HG02943 (cell line): ENCODE data around the gene SEMA3F.

ENCODE experiments used
- ATAC-seq: cut with Tn5 transposase; IDR thresholded peaks from one replicate; pipeline ENCODE4 v1.9.1; 2021; ENCODE audit warnings: mild to moderate bottlenecking, low read depth, moderate library complexity; ENCODE audit not compliant: unreplicated experiment

The SEMA3F gene

DNA sequence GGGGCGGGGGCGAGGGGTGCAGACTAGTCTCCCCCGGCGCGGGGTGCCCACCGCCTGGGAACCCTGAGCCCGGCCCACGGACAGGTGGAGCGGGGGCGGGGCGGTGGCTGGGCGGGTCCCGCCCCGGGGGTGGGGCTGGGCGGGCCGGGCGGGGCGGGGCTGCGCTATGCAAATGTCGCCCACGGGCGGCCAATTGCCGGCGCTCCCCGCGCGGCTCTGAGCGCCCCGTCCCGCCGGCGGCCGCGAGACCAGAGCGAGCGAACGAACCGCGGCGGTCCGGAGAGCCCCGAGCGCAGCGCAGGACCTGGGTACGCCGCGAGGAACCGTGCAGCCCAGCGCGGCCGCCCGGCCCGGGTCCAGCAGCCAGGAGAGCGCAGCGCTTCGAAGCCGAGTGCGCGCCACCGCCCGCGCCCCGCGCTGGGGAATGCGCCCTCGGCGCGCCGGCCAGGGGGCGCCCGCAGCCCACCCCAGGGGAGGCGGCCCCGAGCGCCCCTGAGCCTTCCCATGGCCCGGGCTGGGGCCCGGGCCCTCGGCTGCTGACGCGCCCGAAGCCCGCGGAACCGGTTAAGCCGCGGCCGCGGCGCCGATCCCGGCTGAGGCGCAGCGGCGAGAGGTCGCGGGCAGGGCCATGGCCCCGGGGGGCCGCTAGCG, at the start of gene SEMA3F:
TSS of gene SEMA3F (plus strand) at position 485 of the 651 bp plus-strand sequence. CDS start 4,299 bp downstream, outside the sequence.
- no peak for ATAC-seq

DNA sequence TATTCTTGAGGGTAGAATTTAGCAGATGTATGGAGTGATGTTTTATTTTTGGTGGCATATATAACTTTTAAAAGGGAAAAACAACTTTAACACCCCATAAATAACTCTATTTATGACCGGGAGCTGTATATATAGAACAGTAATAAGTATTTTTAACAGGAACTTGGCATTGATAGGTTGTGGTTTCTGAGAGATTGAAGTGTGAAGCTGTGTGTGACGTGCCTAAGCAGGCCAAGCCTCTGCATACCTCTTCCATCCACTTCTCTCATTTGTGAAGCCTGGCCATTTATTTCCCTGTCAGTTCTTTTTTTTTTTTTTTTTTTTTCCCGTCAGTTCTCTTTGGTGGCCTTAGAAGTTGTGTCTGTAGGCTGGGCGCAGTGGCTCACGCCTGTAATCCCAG, 43.4 kb upstream of the SEMA3F start:
- ATAC-seq, result no peak

DNA sequence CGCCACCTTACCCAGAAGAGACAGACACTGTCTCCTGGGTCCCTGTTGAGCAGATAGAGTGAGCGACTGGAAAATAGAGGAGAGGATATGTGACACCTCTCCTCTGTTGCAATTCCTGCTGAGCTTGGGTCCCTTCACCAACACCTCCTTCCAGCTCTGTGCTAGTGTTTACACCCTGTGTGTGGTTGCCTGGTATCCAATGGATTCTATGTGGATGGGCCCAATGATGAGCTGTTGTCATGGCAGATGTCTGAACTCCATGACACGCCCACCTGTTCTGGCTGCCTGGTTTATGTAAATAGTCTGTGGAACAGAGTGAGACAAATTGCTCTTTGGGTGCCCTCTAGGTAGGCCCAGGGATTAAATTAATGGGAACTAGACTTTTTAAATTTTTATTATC, 42.7 kb upstream of the SEMA3F start:
- no peak for ATAC-seq

GRCh38 chr3:50117120-50117519, 38.0 kb upstream of the SEMA3F start:
- no peak for ATAC-seq

DNA sequence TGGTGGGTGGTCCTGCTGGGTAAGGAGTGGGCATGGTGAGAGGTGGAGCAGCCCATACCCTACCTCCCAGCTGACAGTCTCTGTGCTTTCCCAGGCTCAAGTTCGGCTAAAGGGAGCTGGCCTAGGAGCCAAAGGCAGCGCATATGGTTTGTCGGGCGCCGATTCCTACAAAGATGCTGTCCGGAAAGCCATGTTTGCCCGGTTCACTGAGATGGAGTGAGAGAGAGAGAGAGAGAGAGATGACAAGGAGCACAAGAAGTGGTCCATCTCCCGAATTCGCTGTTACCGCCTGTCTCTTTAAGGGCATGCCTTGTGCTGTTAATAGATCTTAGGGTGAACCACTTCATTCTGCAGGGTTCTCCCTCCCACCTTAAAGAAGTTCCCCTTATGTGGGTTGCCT, 36.9 kb upstream of the SEMA3F start:
- no peak for ATAC-seq

DNA sequence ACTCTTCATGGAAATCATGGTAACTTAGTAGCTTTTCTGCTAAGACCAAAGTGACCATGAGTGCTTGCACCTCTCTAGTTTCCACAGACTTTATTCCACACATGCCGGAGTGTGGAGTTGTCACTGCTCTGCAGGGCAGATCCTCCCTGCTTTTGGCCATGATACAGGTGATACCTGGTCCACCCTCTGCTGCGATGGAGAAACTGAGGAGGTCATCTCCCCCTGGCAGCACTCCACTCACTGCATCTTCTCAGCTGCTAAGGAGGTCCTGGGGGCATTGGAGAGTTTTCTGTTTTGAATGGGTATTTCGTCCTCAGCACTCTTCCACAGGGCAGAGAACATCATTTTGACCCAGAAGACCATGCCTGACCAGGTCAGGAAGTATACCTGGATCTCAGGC, 35.3 kb upstream of the SEMA3F start:
- ATAC-seq, result no peak

- ATAC-seq, result no peak
Observed at GRCh38 chr3:50120364-50121071, 34.6 kb upstream of the SEMA3F start.

DNA sequence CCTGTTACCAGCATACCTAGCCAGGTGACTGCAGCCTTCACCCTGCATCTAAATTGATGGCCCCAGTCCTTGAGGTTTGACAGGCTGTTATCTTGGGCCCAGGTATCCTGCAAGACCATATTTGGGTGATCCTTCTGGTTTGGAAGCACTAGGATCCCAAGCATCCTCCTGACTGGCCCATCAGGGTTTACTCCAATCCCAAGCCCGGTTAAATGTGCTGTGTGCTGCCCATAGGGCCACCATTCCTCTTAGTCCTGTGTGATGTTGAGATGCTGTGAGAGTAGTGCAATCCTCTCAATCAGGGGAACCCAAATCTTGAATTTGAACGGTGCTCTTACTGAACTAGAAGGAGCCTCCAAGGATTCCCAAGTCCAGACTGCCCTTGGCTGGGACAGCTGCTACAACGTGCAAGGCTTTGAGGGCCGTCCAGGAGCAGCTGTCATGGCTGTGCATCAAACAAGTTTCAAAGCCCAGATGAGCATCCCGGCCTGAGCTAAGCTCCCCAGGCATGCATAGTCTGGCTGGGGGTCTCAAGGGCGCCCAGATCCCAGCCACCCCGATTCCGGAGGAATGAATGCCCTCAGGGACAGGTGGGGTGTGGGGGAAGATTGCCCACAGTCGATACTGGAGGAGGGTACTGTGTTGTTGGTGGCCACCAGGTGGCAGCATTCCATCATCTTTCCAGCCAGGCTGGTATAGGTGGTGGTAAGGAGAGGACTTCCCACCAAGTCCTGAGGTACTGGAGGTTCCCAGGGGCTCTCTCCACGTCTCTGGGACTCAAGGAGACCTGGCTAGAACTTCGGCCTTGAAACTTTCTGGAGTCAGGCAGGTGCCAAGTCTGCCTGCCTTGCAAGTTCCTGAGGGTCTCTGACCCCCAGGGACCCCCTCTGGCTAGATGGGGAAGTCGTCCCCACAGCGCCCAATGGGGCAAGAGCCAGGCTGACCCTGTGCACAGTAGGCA, 33.8 kb upstream of the SEMA3F start:
- ATAC-seq, result peak; percentile 59

- no peak for ATAC-seq
Observed at GRCh38 chr3:50122071-50122470, 33.1 kb upstream of the SEMA3F start.

DNA sequence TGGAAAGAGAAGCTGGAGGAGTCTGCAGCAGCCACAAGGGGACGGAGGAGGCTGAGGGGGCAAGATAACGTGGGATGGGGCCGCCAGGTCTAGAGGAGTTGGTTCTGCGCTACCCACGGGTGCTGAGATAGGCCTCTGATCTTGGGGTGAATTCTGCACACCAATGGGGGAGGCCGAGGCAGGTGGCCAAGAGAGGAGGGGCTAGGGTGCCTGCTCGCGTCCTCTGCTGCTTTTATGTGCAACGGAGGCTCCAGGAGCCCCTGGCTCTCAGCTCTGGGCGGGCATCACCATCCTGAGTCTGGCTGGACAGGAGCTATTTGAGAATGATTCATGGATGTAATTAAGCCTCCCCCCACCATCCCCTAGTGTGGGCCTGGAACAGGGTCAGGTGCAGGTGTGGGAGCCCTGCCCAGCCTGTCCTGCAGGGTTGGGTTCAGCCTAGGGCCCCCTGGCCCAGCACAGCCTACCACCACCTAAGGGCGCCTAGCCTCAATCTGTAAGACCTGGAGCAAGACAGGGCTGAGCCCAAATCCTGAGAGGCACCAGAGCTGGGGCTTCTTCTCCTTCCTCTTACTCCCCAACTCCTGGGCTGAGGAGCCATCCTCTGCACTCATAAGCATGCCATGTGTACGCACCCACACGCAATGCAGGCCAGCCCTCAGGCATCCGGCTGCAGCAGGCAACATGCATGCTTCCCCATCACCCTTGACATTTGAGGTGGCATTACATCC, 32.3 kb upstream of the SEMA3F start:
- ATAC-seq, result no peak

DNA sequence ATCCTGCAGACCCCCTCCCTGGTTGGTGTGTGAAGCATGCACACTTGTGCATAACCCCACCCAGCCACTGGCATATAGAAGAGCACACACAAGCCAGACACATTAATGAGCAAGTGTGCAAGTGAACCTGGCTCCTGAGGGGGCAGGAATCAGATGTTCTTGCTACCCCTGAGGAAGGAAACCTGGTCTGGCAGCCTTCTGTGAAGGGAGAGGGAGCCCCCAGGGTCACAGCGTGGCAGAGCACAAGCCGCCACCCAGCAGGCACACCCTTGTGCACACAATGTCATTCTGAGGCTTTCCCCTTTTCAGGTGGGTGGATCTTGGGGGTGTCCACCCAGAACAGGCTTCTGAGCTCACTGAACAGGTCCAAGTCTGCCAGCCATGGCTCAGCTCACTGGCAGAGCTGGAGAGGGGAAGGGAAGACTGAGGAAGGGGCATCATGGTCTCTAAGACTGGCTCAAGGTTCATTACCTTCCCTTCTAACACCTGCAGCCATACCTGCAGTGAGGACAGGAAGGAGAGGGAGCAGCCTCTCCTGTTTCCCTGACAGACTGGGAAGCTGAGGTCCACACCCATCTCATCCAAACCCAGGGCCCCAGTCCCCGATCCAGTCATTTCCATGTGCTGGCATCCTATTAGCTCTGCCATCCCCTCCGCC, 31.6 kb upstream of the SEMA3F start:
- ATAC-seq, result no peak

GRCh38 chr3:50124052-50124799, 30.9 kb upstream of the SEMA3F start:
- ATAC-seq, result no peak

GRCh38 chr3:50124800-50125178, 30.3 kb upstream of the SEMA3F start:
- no peak for ATAC-seq

GRCh38 chr3:50125541-50126286, 29.4 kb upstream of the SEMA3F start:
- ATAC-seq, result no peak

- no peak for ATAC-seq
Observed at GRCh38 chr3:50126287-50127211, 28.6 kb upstream of the SEMA3F start.

DNA sequence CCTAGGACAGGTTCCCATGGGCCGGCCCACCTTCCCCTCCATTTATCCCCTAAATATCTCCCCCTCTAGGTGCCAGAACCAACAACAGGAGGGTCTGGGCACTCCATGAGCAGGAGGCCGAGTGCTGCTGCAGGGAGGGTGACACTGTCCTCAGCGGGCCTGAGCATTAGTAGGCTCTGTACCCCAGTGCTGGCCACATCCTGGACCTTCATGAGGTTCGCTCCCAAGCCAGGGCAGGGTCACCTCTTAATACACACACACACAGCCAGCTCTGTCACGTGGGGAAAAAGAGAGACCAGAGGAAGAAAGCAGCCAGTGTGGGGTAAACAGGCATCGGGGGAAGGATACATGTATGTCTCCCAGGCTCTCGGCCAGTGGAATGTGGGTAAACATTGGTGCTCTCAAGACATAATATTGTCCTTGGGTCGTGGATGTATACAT, 27.9 kb upstream of the SEMA3F start:
- no peak for ATAC-seq

- no peak for ATAC-seq
Observed at GRCh38 chr3:50128001-50128400, 27.1 kb upstream of the SEMA3F start.
